ENCODE measurements around the gene FRMD4B.

Gene FRMD4B

DNA sequence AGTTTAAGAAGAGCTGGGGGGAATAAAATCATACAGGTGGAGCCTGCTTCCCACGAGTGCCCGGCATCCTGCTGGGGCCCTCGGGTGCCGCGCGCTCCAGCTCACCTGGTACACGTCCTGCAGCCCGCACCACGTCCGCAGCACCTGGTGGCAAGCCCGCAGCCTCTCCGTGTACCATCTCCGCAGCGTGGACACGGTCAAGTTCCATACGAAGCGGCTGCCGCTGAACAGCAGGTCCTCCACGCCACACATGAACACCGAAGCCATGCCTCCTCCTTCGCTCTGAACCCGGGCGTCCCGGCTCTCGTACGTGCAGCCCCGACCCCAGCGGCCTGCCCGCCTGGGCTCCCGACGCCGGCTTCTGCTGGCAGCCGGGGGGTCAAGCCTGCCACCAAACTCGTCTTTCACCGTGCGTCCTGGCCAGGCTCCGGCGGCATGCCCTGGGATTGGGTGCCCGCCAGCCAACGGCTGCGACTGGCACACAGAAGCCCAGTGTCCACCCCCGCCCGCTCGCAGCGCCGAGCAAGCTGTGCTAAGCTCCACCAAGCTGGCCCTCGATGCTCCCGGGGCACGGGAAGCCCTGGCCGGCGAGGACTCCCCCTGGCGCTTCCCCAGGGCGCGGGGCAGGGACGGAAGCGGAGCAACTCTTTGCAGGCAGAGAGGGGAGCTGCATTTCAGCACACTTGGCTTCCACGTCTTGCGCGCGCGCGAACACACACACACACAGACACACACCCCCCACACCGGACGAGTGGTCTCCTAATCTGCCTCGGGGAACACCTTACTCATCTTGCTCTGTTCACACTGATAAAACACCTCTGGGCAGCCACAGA is at the start of gene FRMD4B:
Gene FRMD4B (minus strand): TSS at position 366 of the 833 bp plus-strand sequence. CDS start 99 bp downstream, at position 267.
- FAIRE-seq: no peak
- peak; percentile 22 for DNase-seq (ENCODE audit: insufficient read length, low spot score)
- TF ChIP-seq, protein P1, sequence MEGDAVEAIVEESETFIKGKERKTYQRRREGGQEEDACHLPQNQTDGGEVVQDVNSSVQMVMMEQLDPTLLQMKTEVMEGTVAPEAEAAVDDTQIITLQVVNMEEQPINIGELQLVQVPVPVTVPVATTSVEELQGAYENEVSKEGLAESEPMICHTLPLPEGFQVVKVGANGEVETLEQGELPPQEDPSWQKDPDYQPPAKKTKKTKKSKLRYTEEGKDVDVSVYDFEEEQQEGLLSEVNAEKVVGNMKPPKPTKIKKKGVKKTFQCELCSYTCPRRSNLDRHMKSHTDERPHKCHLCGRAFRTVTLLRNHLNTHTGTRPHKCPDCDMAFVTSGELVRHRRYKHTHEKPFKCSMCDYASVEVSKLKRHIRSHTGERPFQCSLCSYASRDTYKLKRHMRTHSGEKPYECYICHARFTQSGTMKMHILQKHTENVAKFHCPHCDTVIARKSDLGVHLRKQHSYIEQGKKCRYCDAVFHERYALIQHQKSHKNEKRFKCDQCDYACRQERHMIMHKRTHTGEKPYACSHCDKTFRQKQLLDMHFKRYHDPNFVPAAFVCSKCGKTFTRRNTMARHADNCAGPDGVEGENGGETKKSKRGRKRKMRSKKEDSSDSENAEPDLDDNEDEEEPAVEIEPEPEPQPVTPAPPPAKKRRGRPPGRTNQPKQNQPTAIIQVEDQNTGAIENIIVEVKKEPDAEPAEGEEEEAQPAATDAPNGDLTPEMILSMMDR (IDR thresholded peaks at IDR 0.05; ENCODE audit: insufficient read depth, missing control alignments): no peak

DNA sequence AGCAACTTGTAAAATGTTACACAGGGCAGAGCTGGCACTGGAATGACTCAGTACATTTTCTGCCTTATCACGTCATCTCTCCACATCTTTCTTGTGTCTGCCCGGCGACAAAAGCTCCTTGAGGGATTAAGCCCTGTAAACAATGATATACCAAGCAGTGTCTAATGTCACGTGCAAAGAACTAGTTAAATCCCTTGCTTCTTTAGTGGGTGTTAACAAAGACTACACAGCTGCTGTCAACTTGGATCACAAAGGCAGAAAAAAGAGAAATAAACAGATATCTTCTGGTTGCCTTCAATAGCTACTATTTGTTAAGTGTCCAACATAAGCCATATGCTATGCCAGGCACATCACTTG is 48.1 kb upstream of the FRMD4B start:
- peak; percentile 11 for DNase-seq (ENCODE audit: insufficient read length, low spot score)
- peak; percentile 92 for FAIRE-seq
- TF ChIP-seq, protein P1 (IDR thresholded peaks at IDR 0.05; ENCODE audit: insufficient read depth, missing control alignments): no peak

DNA sequence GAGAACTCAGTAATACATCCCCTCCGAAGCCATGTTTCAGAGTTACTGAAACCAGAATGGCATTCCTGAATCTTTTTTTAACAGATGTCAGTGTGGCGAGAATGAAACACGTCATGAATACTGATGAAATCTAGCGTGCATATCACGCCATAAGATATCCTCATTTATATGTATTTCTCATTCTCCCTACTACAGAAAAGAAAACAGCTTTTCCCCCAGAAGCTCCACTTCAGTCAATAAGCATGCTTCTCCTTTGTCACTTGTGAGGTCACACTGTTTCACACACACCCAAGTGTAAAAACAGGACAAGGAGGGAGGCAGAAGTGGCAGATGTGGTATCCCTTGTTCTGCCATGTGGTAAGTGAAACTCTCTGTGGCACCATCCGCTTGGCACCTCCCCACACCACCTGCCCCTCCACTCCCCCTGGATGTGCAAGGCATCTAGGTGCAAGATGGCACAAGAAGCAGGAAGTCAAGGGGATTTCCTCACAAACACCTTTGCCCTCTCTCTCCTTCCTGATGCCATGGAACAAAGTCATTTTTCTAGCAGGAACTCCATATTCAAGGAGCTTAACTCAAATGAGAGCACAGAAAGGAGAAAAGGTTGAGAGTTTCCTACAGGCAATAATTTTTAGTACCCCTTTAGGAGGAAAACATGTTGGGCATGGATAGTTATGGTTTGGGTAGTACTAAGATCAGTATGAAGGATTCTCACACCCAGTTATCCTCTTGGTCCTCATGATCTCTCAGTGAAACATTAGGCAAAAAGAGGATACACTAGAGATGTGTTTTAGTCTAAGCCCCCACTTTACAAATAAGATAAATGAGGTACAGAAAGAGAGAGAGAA is 47.5 kb upstream of the FRMD4B start:
- DNase-seq (ENCODE audit: insufficient read length, low spot score) (no peak), FAIRE-seq (no peak)
- TF ChIP-seq, protein P1 (IDR thresholded peaks at IDR 0.05; ENCODE audit: insufficient read depth, missing control alignments): no peak

DNA sequence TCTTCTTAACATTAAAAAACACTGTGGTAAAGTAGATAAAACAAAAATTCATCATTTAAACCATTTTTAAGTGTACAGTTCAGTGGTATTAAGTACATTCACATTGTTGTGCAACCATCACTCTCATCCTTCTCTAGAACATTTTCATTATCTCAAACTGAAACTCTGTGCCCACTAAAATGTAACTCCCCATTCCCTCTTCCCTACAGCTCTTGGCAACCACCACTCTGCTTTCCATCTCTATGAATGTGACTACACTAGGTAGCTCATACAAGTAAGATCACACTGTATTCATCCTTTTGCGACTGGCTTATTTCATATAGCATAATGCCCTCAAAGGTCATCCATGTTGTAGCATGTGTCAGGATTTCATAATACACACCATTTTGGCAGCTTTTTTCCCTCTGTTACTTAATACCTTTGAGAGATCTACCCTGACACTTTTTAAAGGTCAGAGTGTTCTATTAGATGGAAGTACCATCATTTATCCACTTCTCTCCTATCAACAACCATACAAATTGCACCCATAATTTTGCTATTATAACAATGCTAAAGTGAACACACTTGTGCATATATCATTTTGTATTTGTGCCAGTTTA is 42.9 kb upstream of the FRMD4B start:
- DNase-seq (ENCODE audit: insufficient read length, low spot score) (no peak), FAIRE-seq (no peak)
- TF ChIP-seq, protein P1 (IDR thresholded peaks at IDR 0.05; ENCODE audit: insufficient read depth, missing control alignments): no peak

DNA sequence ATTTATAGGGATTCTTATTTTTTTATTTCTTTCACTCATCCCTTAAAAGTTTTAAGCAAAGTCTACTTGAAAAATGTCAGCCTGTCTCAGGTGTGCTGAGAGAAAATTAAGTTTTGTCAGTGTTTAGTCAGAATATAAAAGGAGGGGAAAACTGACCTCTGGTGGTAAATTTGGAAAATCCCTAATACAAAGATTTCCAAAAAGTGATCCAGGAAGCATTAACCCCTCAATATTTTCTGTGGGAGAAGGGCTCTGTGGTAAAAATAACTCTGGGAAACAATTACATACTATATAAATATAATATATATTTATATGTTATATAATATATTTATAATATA is 41.0 kb upstream of the FRMD4B start:
- no peak for FAIRE-seq
- DNase-seq (ENCODE audit: insufficient read length, low spot score): no peak
- TF ChIP-seq, protein P1 (IDR thresholded peaks at IDR 0.05; ENCODE audit: insufficient read depth, missing control alignments): peak; percentile 25

DNA sequence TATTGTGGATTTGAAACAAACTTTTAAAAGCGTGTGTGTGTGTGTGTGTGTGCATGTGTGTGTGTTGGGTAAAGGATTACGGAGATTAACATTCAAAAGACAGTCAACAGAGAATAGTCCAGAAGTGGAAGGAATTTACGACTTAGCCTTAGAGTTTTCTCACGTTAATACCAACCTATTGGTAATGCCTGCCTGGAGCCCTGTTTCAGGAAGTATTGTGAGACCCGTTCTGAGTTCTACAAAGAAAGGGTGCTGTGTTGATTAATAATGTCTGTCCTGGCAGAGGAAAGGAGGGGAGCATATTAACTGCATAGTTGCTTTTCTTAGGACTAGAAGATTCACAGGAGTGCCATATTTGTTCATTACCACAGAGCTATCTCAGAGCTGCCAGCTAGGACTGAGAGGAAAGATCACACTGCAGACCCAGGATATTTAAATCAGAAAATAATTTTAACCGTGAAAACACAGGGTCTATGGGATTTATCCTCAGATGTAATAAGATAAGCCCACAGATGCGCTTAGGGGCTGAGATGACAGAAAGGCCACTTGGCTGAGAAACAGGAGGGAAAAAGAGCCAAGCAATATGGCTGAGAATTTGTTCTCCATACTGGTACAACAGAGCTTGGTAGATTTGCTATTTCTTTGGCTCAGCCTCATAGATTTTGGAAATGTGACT is 40.5 kb upstream of the FRMD4B start:
- FAIRE-seq (no peak), DNase-seq (ENCODE audit: insufficient read length, low spot score) (no peak)
- TF ChIP-seq, protein P1 (IDR thresholded peaks at IDR 0.05; ENCODE audit: insufficient read depth, missing control alignments): no peak

All from D721Med (cell line).